Measurements from ENCODE around the gene MCM7. TPM values are rescaled to one million over a fixed set of nuclear protein-coding genes. Genes with fewer than 3 reads are reported as not detected.

Gene MCM7
- total and polyA plus RNA-seq, 2 of the 13 experiments (the other 11 are each of a cell fraction or from before 2014, with no cell fraction given), result 84.5 to 214 TPM

GRCh38 chr7:100119072-100119969 is 18.1 kb upstream of the MCM7 start, which contains the start of the genes CNPY4 and TAF6 (continued):
- peak; percentile 89 for TF ChIP-seq E2F1 (CRISPR knock-in tag; IDR thresholded peaks at IDR 0.05)
- peak; percentile 31; the same call in 1 of the 2 replicates for TF ChIP-seq KDM3A (CRISPR knock-in tag; IDR thresholded peaks at IDR 0.05; ENCODE audit: low read depth)
- no peak for TF ChIP-seq HNRNPUL1 (IDR thresholded peaks at IDR 0.05; ENCODE audit: low read depth, low read length)
- peak; percentile 67; the same call in 1 of the 2 replicates for TF ChIP-seq HOXA3 (CRISPR knock-in tag; IDR thresholded peaks at IDR 0.05)
- TF ChIP-seq LRRFIP1 (CRISPR knock-in tag; conservative IDR thresholded peaks at IDR 0.05), result no peak
- peak; percentile 16 for TF ChIP-seq XRCC5 (optimal IDR thresholded peaks at IDR 0.05; ENCODE audit: low read length)
- no peak for TF ChIP-seq NFIB (CRISPR knock-in tag; IDR thresholded peaks at IDR 0.05; ENCODE audit: borderline replicate concordance)
- TF ChIP-seq KDM1A (CRISPR knock-in tag; IDR thresholded peaks at IDR 0.05), result no peak
- TF ChIP-seq ZBTB20 (CRISPR knock-in tag; IDR thresholded peaks at IDR 0.05; ENCODE audit: borderline replicate concordance, low read depth), result 0 out of 2 replicates have a peak, but pooled peaks have one; percentile 26
- no peak; the same call in 1 of the 2 replicates for TF ChIP-seq ZNF746 (CRISPR knock-in tag; IDR thresholded peaks at IDR 0.05)
- TF ChIP-seq NCOA5 (CRISPR knock-in tag; IDR thresholded peaks at IDR 0.05), result no peak
- TF ChIP-seq ZNF253 (CRISPR knock-in tag; IDR thresholded peaks at IDR 0.05; ENCODE audit: borderline replicate concordance), result no peak
- TF ChIP-seq BORCS8-MEF2B (CRISPR knock-in tag; IDR thresholded peaks at IDR 0.05), result peak; percentile 77; the same call in 1 of the 2 replicates
- TF ChIP-seq, protein P1, sequence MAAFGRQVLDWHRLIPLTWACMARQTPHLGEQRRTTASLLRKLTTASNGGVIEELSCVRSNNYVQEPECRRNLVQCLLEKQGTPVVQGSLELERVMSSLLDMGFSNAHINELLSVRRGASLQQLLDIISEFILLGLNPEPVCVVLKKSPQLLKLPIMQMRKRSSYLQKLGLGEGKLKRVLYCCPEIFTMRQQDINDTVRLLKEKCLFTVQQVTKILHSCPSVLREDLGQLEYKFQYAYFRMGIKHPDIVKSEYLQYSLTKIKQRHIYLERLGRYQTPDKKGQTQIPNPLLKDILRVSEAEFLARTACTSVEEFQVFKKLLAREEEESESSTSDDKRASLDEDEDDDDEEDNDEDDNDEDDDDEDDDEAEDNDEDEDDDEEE (CRISPR knock-in tag; IDR thresholded peaks at IDR 0.05), result no peak
- TF ChIP-seq DMAP1 (CRISPR knock-in tag; IDR thresholded peaks at IDR 0.05), result peak; percentile 76; the same call in 1 of the 2 replicates
- TF ChIP-seq, protein P2, sequence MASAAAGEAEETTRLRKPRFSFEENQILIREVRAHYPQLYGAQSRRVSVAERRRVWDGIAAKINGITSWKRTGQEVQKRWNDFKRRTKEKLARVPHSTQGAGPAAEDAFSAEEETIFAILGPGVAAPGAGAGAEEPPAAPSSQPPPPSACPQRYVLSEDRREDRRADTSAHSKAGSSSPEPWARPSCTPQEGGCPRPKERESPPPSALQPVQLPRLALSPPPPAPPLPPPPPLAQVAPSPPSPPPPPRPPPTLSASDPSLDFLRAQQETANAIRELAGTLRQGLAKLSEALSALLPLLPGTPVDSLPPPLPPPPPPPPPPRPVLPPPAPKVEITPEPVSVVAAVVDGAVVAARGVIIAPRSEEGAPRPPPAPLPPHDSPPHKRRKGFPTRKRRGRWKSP (CRISPR knock-in tag; IDR thresholded peaks at IDR 0.05), result peak; percentile 77; the same call in 1 of the 2 replicates
- TF ChIP-seq ZNF350 (CRISPR knock-in tag; IDR thresholded peaks at IDR 0.05; ENCODE audit: borderline replicate concordance, low read depth), result no peak
- no peak for TF ChIP-seq PAX8 (CRISPR knock-in tag; IDR thresholded peaks at IDR 0.05; ENCODE audit: borderline replicate concordance)
- peak; percentile 34; the same call in 1 of the 2 replicates for TF ChIP-seq SALL2 (CRISPR knock-in tag; IDR thresholded peaks at IDR 0.05)
- no peak for TF ChIP-seq E2F5 (CRISPR knock-in tag; conservative IDR thresholded peaks at IDR 0.05)
- TF ChIP-seq TOE1 (CRISPR knock-in tag; IDR thresholded peaks at IDR 0.05), result no peak
- no peak for TF ChIP-seq NPAS2 (CRISPR knock-in tag; IDR thresholded peaks at IDR 0.05; ENCODE audit: borderline replicate concordance)
- peak; percentile 25; the same call in 1 of the 2 replicates for TF ChIP-seq HIVEP1 (CRISPR knock-in tag; IDR thresholded peaks at IDR 0.05)

Data from HepG2 (cell line).